PC-9 (cell line): ENCODE measurements around the gene HMGN3. TPM values are rescaled to one million over a fixed set of nuclear protein-coding genes. Genes with fewer than 3 reads are reported as not detected.

Source experiments
- BruUV-seq: library from RNA; stranded (reverse); fragments of 400-500 nt; replicated peaks from 2 replicates; lab custom pipeline; 2021; lab: Mats Ljungman, UMichigan
- CTCF ChIA-PET: fragments of 300-600 bp; sonication (Branson Sonifier 250); formaldehyde crosslinking; loops from one replicate; lab custom pipeline; 2022; ENCODE audit warnings: antibody characterized with exemption; lab: Charles Lee
- POLR2A ChIA-PET: fragments of 300-600 bp; sonication (Branson Sonifier 250); formaldehyde crosslinking; loops from one replicate; lab custom pipeline; 2022; ENCODE audit warnings: antibody characterized with exemption; ENCODE audit not compliant: unreplicated experiment; lab: Charles Lee
- DNase-seq, 2 experiments: peaks; one replicate each; pipeline versions ENCODE4 v3.0.0 to v3.0.0-alpha.2; 2015 to 2022; ENCODE audit warnings: mixed read lengths in 1 of 2
- H2AFZ ChIP-seq: fragments of 200-600 bp; sonication (generic); 2 replicates; pipeline ENCODE4 v1.8.1; 2017; ENCODE audit warnings: antibody characterized with exemption
- H3F3A ChIP-seq: fragments of 200-600 bp; sonication (generic); 2 replicates; pipeline ENCODE4 v1.8.1; 2017; ENCODE audit warnings: antibody characterized with exemption, mild to moderate bottlenecking, low read depth; ENCODE audit not compliant: insufficient read depth
- H3K27ac ChIP-seq: fragments of 200-600 bp; sonication (generic); 2 replicates; pipeline ENCODE4 v1.6.1; 2016; ENCODE audit warnings: mixed run types
- H3K27me3 ChIP-seq: fragments of 200-600 bp; sonication (generic); 2 replicates; pipeline ENCODE4 v1.6.1; 2016; ENCODE audit warnings: low read depth, mixed run types; ENCODE audit not compliant: insufficient read depth
- H3K36me3 ChIP-seq: fragments of 200-600 bp; sonication (generic); 2 replicates; pipeline ENCODE4 v1.6.1; 2016; ENCODE audit warnings: low read depth, mixed run types
- H3K4me1 ChIP-seq: fragments of 200-600 bp; sonication (generic); replicated peaks from 2 replicates; pipeline ENCODE4 v1.6.1; 2016; ENCODE audit warnings: mixed run types; ENCODE audit not compliant: insufficient read depth
- H3K4me2 ChIP-seq: fragments of 200-600 bp; sonication (generic); 2 replicates; pipeline ENCODE4 v1.6.1; 2017; ENCODE audit warnings: mixed run types
- H3K4me3 ChIP-seq: fragments of 200-600 bp; sonication (generic); 2 replicates; pipeline ENCODE4 v1.6.1; 2016; ENCODE audit warnings: mixed run types
- H3K79me2 ChIP-seq: fragments of 200-600 bp; sonication (generic); 2 replicates; pipeline ENCODE4 v1.6.1; 2017; ENCODE audit warnings: low read depth, mixed run types
- H3K9me2 ChIP-seq: fragments of 200-600 bp; sonication (generic); 2 replicates; pipeline ENCODE4 v1.8.1; 2017; ENCODE audit warnings: mild to moderate bottlenecking; ENCODE audit not compliant: insufficient read depth
- H3K9me3 ChIP-seq: fragments of 200-600 bp; sonication (generic); 2 replicates; pipeline ENCODE4 v1.8.1; 2016; ENCODE audit warnings: low read depth; ENCODE audit not compliant: insufficient read depth
- H4K20me1 ChIP-seq: fragments of 200-600 bp; sonication (generic); 2 replicates; pipeline ENCODE4 v1.8.1; 2017; ENCODE audit not compliant: insufficient read depth
- CTCF ChIP-seq: fragments of 200-600 bp; sonication (generic); conservative IDR thresholded peaks from 2 replicates; pipeline ENCODE4 v1.6.1; 2017; ENCODE audit warnings: mixed run types, antibody characterized with exemption, mild to moderate bottlenecking, moderate library complexity
- EZH2 ChIP-seq: fragments of 200-600 bp; sonication (generic); IDR thresholded peaks from 2 replicates; pipeline ENCODE4 v1.8.0; 2017; ENCODE audit warnings: antibody characterized with exemption, low read depth
- intact Hi-C: fragments of 100-400 bp; cut with micrococcal nuclease; formaldehyde crosslinking; loops from one replicate; pipeline ENCODE4 v1.10.0; 2022; ENCODE audit not compliant: unreplicated experiment
- total RNA-seq: library from RNA; stranded (reverse); gene quantifications from 2 replicates; pipeline ENCODE4 v1.2.3, GENCODE V29; 2021

The HMGN3 gene
- total RNA-seq, 1 experiment from 2014 or later = 62.3 TPM

- Histone ChIP-seq H3K79me2 (no peaks in the 10 kb centered on the region), H3K27ac (no peak overlapping the region), H3F3A (no peaks in the 10 kb centered on the region), H3K4me3 (no peak overlapping the region), H3K9me2 (no peaks in the 10 kb centered on the region), H3K4me1 (no peaks in the 10 kb centered on the region), H4K20me1 (no peaks in the 10 kb centered on the region), H2AFZ (no peak overlapping the region), H3K27me3 (no peaks in the 10 kb centered on the region), H3K36me3 (no peaks in the 10 kb centered on the region), H3K4me2 (no peak overlapping the region), H3K9me3 (no peaks in the 10 kb centered on the region)
- CTCF ChIA-PET = no interaction called here
- intact Hi-C loops = no loop called here
- TF ChIP-seq CTCF (no peak), EZH2 (no peak)
- POLR2A ChIA-PET = no interaction called here
- no peak for DNase-seq
- BruUV-seq = no TSS peak
These were observed 50.4 kb downstream of the HMGN3 start for GRCh38 chr6:79184086-79184485.

- Histone ChIP-seq H2AFZ (no peak overlapping the region), H3K27me3 (no peaks in the 10 kb centered on the region), H3K4me2 (no peak overlapping the region), H3K27ac (no peak overlapping the region), H3K9me2 (no peaks in the 10 kb centered on the region), H3K4me3 (no peak overlapping the region), H3F3A (no peaks in the 10 kb centered on the region), H4K20me1 (no peaks in the 10 kb centered on the region), H3K36me3 (no peaks in the 10 kb centered on the region), H3K79me2 (no peaks in the 10 kb centered on the region), H3K4me1 (no peaks in the 10 kb centered on the region), H3K9me3 (no peaks in the 10 kb centered on the region)
- peak in 1 of 2 experiments; percentile 35 for DNase-seq
- no TSS peak for BruUV-seq
- ChIA-PET CTCF (no interaction called here), POLR2A (no interaction called here)
- TF ChIP-seq EZH2 (no peak), CTCF (no peak)
- intact Hi-C loops = no loop called here
These were observed 54.4 kb downstream of the HMGN3 start for GRCh38 chr6:79180052-79180451.

GRCh38 chr6:79173378-79173777 is 61.1 kb downstream of the HMGN3 start:
- Histone ChIP-seq H3K9me3 (no peaks in the 10 kb centered on the region), H3K4me3 (no peak overlapping the region), H3K9me2 (no peaks in the 10 kb centered on the region), H3K27me3 (no peaks in the 10 kb centered on the region), H3K79me2 (no peaks in the 10 kb centered on the region), H3K36me3 (no peaks in the 10 kb centered on the region), H4K20me1 (no peaks in the 10 kb centered on the region), H3K4me2 (no peak overlapping the region), H2AFZ (no peak overlapping the region), H3F3A (no peaks in the 10 kb centered on the region), H3K4me1 (no peaks in the 10 kb centered on the region), H3K27ac (no peak overlapping the region)
- TF ChIP-seq CTCF = no peak
- TF ChIP-seq EZH2 = no peak
- ChIA-PET CTCF (no interaction called here), POLR2A (interaction anchor here (0.6 kb wide), 1 partner anchor 15 kb away, joined by 7 read pairs; no protein-coding TSS in a partner anchor)
- no TSS peak for BruUV-seq
- intact Hi-C loops = no loop called here
- no peak for DNase-seq
